IMR-90 (cell line): ENCODE data around the gene ADD1.

ENCODE experiments used
- BHLHE40 ChIP-seq: fragments of 150-350 bp; IDR thresholded peaks from 2 replicates; pipeline ENCODE4 v1.6.1; 2016; ENCODE audit warnings: mild to moderate bottlenecking, low read depth, low read length
- POLR2A ChIP-seq: IDR thresholded peaks from 2 replicates; pipeline ENCODE4 v1.6.1; 2012; ENCODE audit warnings: mild to moderate bottlenecking, low read depth, low read length

GRCh38 chr4:2949782-2950125, 106.1 kb downstream of the ADD1 start:
- TF ChIP-seq POLR2A = no peak
- TF ChIP-seq BHLHE40 = no peak
